ENCODE measurements around the gene LRSAM1. TPM values are rescaled to one million over a fixed set of nuclear protein-coding genes. Genes with fewer than 3 reads are reported as not detected.

The LRSAM1 gene
- total and polyA plus RNA-seq, 2 of the 8 experiments (the other 6 are each of a cell fraction or from before 2014, with no cell fraction given): 9.7 to 18.3 TPM

DNA sequence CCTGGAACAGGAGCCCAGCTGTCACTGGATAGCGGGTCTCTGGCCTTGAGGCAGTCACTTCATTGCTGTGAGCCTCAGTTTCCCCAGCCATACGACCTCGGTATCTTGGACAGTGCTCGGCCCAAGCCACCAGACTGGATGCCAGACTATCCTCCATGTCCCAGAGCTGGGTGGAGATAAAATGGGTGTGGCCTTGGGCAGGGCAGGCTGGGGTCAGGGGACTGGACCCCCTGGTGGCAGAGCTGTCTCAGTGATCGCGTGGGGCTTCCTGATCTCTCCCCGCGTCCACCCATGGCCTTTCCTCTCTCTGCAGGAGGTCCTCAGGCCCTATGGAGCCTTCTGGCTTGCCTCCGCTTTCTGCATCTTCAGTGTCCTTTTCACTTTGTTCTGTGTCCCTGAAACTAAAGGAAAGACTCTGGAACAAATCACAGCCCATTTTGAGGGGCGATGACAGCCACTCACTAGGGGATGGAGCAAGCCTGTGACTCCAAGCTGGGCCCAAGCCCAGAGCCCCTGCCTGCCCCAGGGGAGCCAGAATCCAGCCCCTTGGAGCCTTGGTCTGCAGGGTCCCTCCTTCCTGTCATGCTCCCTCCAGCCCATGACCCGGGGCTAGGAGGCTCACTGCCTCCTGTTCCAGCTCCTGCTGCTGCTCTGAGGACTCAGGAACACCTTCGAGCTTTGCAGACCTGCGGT, 44.4 kb upstream of the LRSAM1 start (continued):
- no peak for TF ChIP-seq CHD1 (IDR thresholded peaks at IDR 0.05; ENCODE audit: low read depth, low read length)
- no peak for TF ChIP-seq HDAC2 (IDR thresholded peaks at IDR 0.05; ENCODE audit: borderline replicate concordance in 1 of 2, low read depth in 2 of 2, low read length in 2 of 2)
- TF ChIP-seq EP300 (IDR thresholded peaks at IDR 0.05; ENCODE audit: borderline replicate concordance in 1 of 2, low read depth in 2 of 2, low read length in 2 of 2): no peak
- TF ChIP-seq CEBPB (IDR thresholded peaks at IDR 0.05; ENCODE audit: low read depth, low read length): no peak

Data from H1 (cell line).